Effector memory CD4-positive, alpha-beta T cell (primary cell): ENCODE data around the gene TUB.

ENCODE experiments used
- DNase-seq, 3 donors: peaks; one replicate each; pipeline ENCODE4 v3.0.0-alpha.2; 2020
- H3K27ac ChIP-seq: 2 replicates; pipeline ENCODE4 v1.7.0; 2013; ENCODE audit warnings: mild to moderate bottlenecking, low read length, moderate library complexity; ENCODE audit not compliant: insufficient read depth, poor library complexity, severe bottlenecking
- H3K27me3 ChIP-seq: replicated peaks from 2 replicates; pipeline ENCODE4 v1.7.0; 2013; ENCODE audit warnings: mild to moderate bottlenecking, low read length; ENCODE audit not compliant: insufficient read depth, control insufficient read depth, poor library complexity, severe bottlenecking
- H3K36me3 ChIP-seq: 2 replicates; pipeline ENCODE4 v1.7.0; 2013; ENCODE audit warnings: mild to moderate bottlenecking, low read length, moderate library complexity; ENCODE audit not compliant: control insufficient read depth, insufficient read depth
- H3K4me1 ChIP-seq: 2 replicates; pipeline ENCODE4 v1.7.0; 2013; ENCODE audit warnings: low read length, mild to moderate bottlenecking; ENCODE audit not compliant: control insufficient read depth, insufficient read depth, poor library complexity, severe bottlenecking
- H3K4me3 ChIP-seq: 2 replicates; pipeline ENCODE4 v1.7.0; 2013; ENCODE audit warnings: low read length, low read depth, mild to moderate bottlenecking; ENCODE audit not compliant: insufficient read depth, poor library complexity, severe bottlenecking
- H3K9me3 ChIP-seq: 2 replicates; pipeline ENCODE4 v1.7.0; 2013; ENCODE audit warnings: mild to moderate bottlenecking, low read length, moderate library complexity; ENCODE audit not compliant: control insufficient read depth

TUB gene

DNA sequence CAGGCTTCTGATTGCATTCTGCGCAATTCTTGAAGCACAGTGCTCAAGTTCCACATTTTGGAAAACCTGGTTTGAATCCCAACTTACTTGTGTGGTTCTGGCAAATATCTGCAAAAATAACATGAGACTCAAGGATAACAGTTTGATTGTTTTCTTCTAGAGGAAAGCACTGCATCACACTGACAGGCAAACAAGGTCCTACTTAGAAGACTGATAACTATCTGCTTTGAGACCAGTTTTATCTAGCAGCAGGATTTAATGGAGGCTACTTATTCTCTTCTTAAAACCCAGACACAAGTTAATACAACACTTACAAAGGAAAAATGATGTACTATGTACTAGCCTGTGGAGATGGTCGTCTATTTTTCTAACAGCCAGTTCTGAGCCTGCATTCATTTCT lies 46.4 kb downstream of the TUB start:
- H3K4me1 ChIP-seq, result no peaks in the 10 kb centered on the region
- DNase-seq, result no peak
- no peaks in the 10 kb centered on the region for H3K27me3 ChIP-seq
- no peak overlapping the region for H3K4me3 ChIP-seq
- no peak overlapping the region for H3K27ac ChIP-seq
- H3K9me3 ChIP-seq, result no peaks in the 10 kb centered on the region
- H3K36me3 ChIP-seq, result no peaks in the 10 kb centered on the region

- Histone ChIP-seq H3K36me3 (peaks cover 10% of the 10 kb centered on the region), H3K27me3 (no peaks in the 10 kb centered on the region), H3K4me3 (no peak overlapping the region), H3K4me1 (no peaks in the 10 kb centered on the region), H3K27ac (no peak overlapping the region), H3K9me3 (no peaks in the 10 kb centered on the region)
- DNase-seq, result no peak
Observed at GRCh38 chr11:8138526-8138925, 57.5 kb downstream of the TUB start.

GRCh38 chr11:8149726-8150125 lies 68.7 kb downstream of the TUB start:
- Histone ChIP-seq H3K4me1 (no peaks in the 10 kb centered on the region), H3K36me3 (no peaks in the 10 kb centered on the region), H3K4me3 (no peak overlapping the region), H3K9me3 (no peaks in the 10 kb centered on the region), H3K27me3 (no peaks in the 10 kb centered on the region), H3K27ac (no peak overlapping the region)
- DNase-seq, result no peak
